GM19468 (cell line): ENCODE measurements around the gene EID1.
A peak's percentile ranks its signal among the peaks of the same experiment; 100 is the strongest.
"Not testable (repeated sequence)": the region's sequence is repeated elsewhere in the genome, so short reads cannot be mapped to it uniquely, and the experiment has no call there.

Source experiments
- ATAC-seq: cut with Tn5 transposase; IDR thresholded peaks from one replicate; pipeline ENCODE4 v1.9.1; 2021; ENCODE audit warnings: mild to moderate bottlenecking, moderate library complexity, moderate number of reproducible peaks; ENCODE audit not compliant: unreplicated experiment; ENCODE audit errors: extremely low read depth

The EID1 gene, protein sequence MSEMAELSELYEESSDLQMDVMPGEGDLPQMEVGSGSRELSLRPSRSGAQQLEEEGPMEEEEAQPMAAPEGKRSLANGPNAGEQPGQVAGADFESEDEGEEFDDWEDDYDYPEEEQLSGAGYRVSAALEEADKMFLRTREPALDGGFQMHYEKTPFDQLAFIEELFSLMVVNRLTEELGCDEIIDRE

GRCh38 chr15:48877630-48878595, at the start of gene EID1:
Gene EID1 (plus strand): TSS chr15:48878134. CDS start chr15:48878177, 43 bp downstream.
- ATAC-seq: peak; percentile 87

- ATAC-seq: no peak
Observed at GRCh38 chr15:48828471-48828870, 49.5 kb upstream of the EID1 start.

DNA sequence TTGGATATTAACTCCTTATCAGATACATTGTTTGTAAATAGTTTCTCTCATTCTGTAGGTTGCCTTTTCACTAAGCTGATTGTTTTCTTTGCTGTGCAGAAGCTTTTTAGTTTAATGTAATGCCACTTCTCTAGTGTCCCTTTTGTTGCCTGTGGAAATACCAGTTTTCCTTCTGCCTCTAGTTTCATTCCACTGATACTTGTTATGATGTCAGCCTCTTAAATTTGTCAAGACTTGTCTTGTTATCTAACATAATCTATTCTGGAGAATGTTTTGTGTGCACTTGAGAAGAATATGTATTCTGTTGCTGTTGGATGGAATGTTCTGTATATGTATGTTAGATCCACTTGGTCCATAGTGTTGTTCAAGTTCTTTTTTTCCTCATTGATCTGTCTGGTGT, 49.0 kb upstream of the EID1 start:
- ATAC-seq: no peak

DNA sequence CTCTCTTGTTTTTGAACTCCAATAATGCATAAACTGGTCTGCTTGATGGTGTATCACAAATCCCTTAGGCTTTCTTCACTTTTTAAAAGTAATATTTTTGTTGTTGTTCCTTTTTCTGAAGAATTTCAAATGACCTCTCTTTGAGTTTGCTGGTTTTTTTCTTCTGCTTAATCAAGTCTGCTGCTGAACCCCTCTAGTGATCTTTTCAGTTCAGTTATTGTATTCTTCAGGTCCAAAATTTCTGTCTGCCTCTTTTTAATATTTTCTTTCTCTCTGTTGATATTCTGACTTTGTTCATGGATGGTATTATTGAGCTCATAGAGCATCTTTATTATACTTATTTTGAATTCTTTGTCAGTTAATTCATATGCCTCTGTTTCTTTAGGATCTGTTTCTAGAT, 45.3 kb upstream of the EID1 start:
- ATAC-seq: no peak

DNA sequence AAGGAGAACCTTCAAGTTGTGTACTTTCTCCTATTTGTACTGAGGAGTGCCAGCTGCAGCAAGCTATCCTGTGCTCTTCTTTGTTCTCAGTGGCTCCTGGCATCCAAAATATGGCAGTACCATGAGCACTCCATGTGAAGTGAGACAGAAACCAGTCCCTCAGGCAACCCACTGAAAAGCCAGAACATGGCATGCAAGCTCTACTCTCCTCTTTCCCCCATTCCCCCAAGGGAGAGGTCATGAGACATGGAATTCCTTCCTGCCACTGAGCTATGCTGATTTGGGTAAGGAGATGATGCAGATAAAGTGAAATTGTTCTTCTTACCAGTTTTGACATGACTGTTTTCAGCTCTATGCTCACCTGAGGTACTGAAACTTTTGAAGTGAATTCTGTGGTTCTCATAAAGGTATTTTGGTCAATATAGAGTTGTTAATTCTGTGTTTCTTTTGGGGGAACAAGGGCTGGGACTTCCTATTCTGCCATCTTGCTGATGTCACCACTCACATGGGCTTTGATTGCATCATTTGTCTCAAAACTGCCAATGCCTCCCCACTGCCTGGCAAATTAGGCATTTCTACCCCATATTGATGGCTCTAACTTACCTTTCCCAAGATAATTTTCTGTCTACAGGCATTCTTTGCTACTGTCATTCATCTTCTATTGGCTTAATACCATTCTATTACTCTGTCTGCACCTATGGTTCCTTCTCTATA, 44.3 kb upstream of the EID1 start:
- no peak for ATAC-seq

- no peak for ATAC-seq
Observed at GRCh38 chr15:48834756-48835155, 43.2 kb upstream of the EID1 start.

DNA sequence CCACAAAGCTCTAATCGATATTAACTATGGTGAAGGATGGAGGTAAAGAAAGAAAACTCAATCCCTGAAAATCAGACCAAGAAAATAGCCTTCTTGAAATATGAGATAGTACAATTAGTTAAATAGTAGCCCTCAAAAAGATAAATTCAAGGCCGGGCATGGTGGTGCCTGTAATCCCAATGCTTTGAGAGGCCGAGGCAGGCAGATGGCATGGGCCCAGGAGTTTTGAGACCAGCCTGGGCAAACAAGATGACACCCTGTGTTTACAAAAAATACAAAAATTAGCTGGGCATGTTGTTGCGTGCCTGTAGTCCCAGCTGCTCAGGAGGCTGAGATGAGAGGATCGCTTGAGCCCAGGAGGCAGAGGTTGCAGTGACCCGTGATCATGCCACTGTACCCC, 35.4 kb upstream of the EID1 start:
- ATAC-seq: no peak

DNA sequence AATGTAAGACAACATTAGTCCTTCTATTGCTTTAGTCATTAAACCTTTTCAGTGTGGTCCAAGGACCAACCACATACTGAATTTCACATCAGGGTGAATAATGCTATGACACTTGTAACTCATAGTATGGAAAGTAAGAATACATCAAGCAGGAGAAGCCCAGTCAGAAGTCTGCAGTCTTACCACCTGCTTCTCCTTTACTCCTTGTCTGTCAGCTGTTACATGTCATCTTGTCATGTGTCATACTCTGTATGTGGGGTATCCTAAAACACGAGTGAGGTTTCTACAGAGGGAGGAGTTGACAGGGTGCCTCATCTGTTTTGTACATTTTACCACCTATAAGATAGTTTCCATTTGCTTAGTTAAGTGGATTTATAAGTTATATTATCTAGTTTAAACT, 32.8 kb upstream of the EID1 start:
- no peak for ATAC-seq

- ATAC-seq: no peak
Observed at GRCh38 chr15:48850648-48851047, 27.3 kb upstream of the EID1 start.

DNA sequence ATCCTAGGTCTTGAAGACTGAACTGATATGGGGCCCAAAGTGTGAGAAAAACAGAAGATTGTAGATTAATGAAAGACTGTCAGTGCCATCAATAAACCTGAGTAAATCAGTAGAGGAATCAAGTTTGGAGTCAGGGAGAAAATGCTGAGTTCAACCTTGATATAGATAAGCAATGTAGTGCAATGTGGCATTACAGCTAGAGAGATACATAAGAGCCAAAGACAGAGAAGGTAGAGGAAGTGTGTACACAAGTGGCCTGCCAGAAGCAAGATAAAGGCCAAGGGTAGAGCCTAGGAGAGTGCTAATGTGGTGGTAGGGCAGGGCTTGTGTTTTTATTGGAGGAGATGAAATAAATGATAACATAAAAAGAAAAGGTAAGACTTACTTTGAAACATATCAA, 26.0 kb upstream of the EID1 start:
- no peak for ATAC-seq

- ATAC-seq: not testable (repeated sequence)
Observed at GRCh38 chr15:48854434-48854833, 23.5 kb upstream of the EID1 start.

- no peak for ATAC-seq
Observed at GRCh38 chr15:48855501-48856440, 22.2 kb upstream of the EID1 start.

- ATAC-seq: no peak
Observed at GRCh38 chr15:48856942-48857341, 21.0 kb upstream of the EID1 start.

DNA sequence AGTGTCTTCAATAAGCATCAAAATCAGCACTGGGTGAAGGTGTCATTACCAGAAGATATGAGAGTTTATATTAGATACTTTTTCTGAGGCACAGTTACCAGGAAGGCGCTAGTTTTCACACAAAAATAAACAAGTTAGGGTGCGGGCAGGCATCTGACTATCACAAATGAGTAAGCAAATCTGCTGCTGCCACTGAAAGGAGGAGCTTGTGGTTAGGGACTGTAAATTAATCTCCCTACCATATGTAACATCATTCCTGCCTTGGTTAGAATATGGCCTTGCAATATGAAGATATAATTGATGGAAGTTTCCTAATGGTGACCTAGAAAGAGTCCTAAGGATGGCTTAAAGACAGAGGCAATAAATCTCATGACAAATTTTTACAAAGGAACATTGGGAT, 19.5 kb upstream of the EID1 start:
- ATAC-seq: no peak

- ATAC-seq: no peak
Observed at GRCh38 chr15:48859426-48859825, 18.5 kb upstream of the EID1 start.

DNA sequence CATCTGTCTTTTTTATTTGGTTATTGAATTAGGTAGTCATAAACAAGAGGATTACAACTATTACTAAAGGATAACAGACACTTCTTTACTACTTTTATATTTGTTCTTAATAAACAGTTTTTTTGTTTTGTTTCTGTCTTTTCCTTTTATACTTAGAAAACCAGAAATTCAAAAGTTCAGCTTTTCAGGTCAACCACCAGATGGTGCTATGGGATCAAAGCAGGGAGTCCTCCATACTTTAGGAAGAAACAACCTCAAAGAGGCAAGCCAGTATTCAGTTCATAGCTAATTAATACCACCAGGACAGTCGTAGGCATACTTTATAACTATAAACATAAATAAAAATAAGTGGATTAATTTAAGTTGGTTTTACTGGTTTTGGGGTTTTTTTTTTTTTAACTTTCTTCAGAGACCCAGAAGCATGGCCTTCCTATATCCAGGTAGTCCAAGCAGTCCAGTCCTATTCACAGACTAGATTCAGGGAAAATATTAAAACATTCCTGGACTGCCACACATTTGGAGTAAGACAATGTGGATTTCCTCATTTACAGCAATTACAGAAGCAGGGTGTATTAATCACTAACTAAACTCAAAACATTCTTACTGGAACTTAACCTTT, 16.0 kb upstream of the EID1 start:
- ATAC-seq: no peak

DNA sequence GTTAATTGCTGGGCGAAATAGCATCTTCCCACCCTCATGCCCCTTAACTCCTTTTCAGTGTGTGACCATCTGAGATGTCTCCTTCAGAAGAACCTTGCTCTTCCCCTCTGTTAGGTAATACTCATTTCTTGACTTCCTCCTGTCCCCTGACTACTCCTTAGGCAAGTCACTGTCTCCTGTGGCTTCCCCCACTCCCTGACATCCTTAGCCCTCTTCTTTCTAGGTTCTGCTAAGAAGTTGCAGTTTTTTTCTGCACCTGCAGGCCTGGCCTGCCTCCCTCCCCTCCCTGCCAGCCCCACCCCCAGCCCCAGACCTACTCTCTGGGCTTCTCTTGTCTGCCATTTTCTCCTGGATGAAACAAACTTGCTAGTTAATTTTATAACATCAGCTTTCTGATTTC, 15.2 kb upstream of the EID1 start:
- ATAC-seq: no peak

DNA sequence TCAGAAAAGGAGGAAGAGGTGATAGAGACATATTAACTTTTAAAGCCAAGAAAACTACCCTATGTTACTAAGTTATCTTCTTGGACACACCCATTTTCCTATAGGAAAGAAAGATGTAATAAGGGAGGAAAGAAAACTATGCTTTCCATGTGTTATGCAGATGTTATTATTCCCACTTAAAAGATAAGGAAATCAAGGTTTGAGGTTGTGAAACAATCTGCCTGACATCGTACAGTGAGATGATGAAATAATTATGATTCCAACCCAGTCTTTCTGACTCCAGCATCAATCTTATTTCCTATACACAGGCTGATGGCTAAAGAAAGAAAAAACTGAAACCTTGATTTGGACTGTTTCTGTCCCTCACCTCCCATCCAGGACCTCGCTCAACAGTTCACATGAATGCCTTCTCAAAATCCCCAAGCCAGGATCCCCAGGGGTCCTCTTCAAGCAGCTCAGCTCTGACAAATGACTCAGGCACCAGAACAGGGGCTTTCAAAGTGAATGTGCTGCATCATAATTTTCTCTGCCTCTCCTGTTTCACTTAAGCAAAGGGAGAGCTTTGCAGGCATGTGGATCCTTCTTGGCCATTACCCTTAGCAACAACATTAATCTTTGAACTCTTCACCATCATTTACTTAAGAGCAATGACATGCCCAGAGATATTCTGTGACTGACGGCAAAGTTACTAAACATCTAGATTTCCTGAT, 12.4 kb upstream of the EID1 start:
- ATAC-seq: no peak

DNA sequence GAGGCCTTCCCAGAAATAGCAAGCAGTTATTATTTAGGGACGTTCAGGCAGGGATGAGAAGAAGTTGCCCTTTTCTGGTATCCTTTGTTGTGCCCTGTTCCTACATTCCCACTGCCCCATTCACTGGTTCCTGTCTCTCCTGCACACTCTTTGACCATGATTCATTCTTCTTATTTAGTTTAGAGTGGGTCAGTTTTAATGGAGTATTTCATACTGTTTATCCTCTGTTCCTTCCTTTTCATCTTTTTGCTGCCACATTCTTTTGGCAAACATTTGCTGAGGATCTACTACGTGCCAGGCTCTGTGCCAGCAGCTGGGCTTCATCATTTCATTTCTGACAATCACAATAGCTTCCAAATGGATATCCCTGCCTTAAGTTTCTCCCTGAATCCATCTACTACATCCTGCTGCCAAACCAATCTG, 11.8 kb upstream of the EID1 start:
- no peak for ATAC-seq
